HG03432 (cell line): ENCODE measurements around the gene FOLR1.

Source experiments
- ATAC-seq: cut with Tn5 transposase; IDR thresholded peaks from one replicate; pipeline ENCODE4 v1.9.1; 2021; ENCODE audit warnings: mild to moderate bottlenecking, moderate library complexity; ENCODE audit not compliant: unreplicated experiment

Gene FOLR1

GRCh38 chr11:72245263-72245816 is 53.4 kb downstream of the FOLR1 start:
- no peak for ATAC-seq
